GM23248 (cell line): ENCODE results near the gene EGF. TPM values are rescaled to one million over a fixed set of nuclear protein-coding genes. Genes with fewer than 3 reads are reported as not detected.

Experiments used
- DNase-seq: peaks from one replicate; pipeline ENCODE4 v3.0.0-alpha.2; 2015
- H2AFZ ChIP-seq: fragments of 200-600 bp; sonication (generic); 2 replicates; pipeline ENCODE4 v1.6.1; 2016; ENCODE audit warnings: antibody characterized with exemption
- H3F3A ChIP-seq: fragments of 200-600 bp; sonication (generic); 2 replicates; pipeline ENCODE4 v1.6.1; 2016; ENCODE audit warnings: mild to moderate bottlenecking, antibody characterized with exemption, mixed run types; ENCODE audit not compliant: insufficient read depth
- H3K27ac ChIP-seq: fragments of 200-600 bp; sonication (generic); 2 replicates; pipeline ENCODE4 v1.5.1; 2016; ENCODE audit warnings: mild to moderate bottlenecking
- H3K27me3 ChIP-seq: fragments of 200-600 bp; sonication (generic); replicated peaks from 2 replicates; pipeline ENCODE4 v1.6.1; 2016; ENCODE audit warnings: mild to moderate bottlenecking; ENCODE audit not compliant: insufficient read depth
- H3K36me3 ChIP-seq: fragments of 200-600 bp; sonication (generic); 2 replicates; pipeline ENCODE4 v1.6.1; 2016; ENCODE audit warnings: low read depth, mild to moderate bottlenecking
- H3K4me1 ChIP-seq: fragments of 200-600 bp; sonication (generic); 2 replicates; pipeline ENCODE4 v1.6.1; 2016; ENCODE audit warnings: mild to moderate bottlenecking; ENCODE audit not compliant: insufficient read depth
- H3K4me2 ChIP-seq: fragments of 200-600 bp; sonication (generic); one replicate; pipeline ENCODE4 v1.6.1; 2016; ENCODE audit warnings: mild to moderate bottlenecking; ENCODE audit not compliant: unreplicated experiment
- H3K4me3 ChIP-seq: fragments of 200-600 bp; sonication (generic); 2 replicates; pipeline ENCODE4 v1.5.1; 2016; ENCODE audit warnings: mild to moderate bottlenecking
- H3K79me2 ChIP-seq: fragments of 200-600 bp; sonication (generic); 2 replicates; pipeline ENCODE4 v1.6.1; 2016; ENCODE audit warnings: mild to moderate bottlenecking; ENCODE audit not compliant: insufficient read depth
- H3K9ac ChIP-seq: fragments of 200-600 bp; sonication (generic); 2 replicates; pipeline ENCODE4 v1.6.1; 2016; ENCODE audit warnings: mild to moderate bottlenecking
- H3K9me2 ChIP-seq: fragments of 200-600 bp; sonication (generic); 2 replicates; pipeline ENCODE4 v1.6.1; 2016; ENCODE audit warnings: mixed run types, mild to moderate bottlenecking, moderate library complexity; ENCODE audit not compliant: insufficient read depth
- H3K9me3 ChIP-seq: fragments of 200-600 bp; sonication (generic); one replicate; pipeline ENCODE4 v1.6.1; 2017; ENCODE audit warnings: low read depth
- H4K20me1 ChIP-seq: fragments of 200-600 bp; sonication (generic); 2 replicates; pipeline ENCODE4 v1.6.0; 2016; ENCODE audit not compliant: insufficient read depth
- EZH2 ChIP-seq: fragments of 200-600 bp; sonication (generic); IDR thresholded peaks from 2 replicates; pipeline ENCODE4 v1.6.1; 2018; ENCODE audit warnings: antibody characterized with exemption, mild to moderate bottlenecking; ENCODE audit not compliant: insufficient read depth, poor library complexity, severe bottlenecking
- EZH2phosphoT487 ChIP-seq: fragments of 200-600 bp; sonication (generic); IDR thresholded peaks from 2 replicates; pipeline ENCODE4 v1.6.1; 2018; ENCODE audit warnings: antibody characterized with exemption, moderate library complexity, mild to moderate bottlenecking, low read depth; ENCODE audit not compliant: insufficient read depth
- WGBS, 2 experiments: methylation state at CpG; one replicate each; pipeline ENCODE4 v1.1.6; 2015 to 2017; ENCODE audit warnings: low lambda C conversion rate in 2 of 2, low coverage in 1 of 2; ENCODE audit errors: missing lambda C conversion rate in 2 of 2; 5-methylcytosine and 5-hydroxymethylcytosine counted together
- in situ Hi-C: fragments of 300-500 bp; cut with MboI; formaldehyde crosslinking; loops from 2 replicates; pipeline ENCODE4 v1.15.0; 2020
- polyA plus RNA-seq: library from polyadenylated mRNA; unstranded; fragments of >200 nt; fragmentation: Nextera tagmentation; extraction: Ambion mirVana; gene quantifications from 2 replicates; pipeline ENCODE4 v1.2.1, GENCODE V29; 2016
- total RNA-seq: library from RNA; depleted of rRNA; stranded (reverse); fragments of >200 nt; shearing (Covaris generic); gene quantifications from 2 replicates; pipeline ENCODE4 v1.2.3, GENCODE V29; 2014

EGF gene
- total and polyA plus RNA-seq, 2 experiments from 2014 or later: 0.43 TPM; not detected in 1

DNA sequence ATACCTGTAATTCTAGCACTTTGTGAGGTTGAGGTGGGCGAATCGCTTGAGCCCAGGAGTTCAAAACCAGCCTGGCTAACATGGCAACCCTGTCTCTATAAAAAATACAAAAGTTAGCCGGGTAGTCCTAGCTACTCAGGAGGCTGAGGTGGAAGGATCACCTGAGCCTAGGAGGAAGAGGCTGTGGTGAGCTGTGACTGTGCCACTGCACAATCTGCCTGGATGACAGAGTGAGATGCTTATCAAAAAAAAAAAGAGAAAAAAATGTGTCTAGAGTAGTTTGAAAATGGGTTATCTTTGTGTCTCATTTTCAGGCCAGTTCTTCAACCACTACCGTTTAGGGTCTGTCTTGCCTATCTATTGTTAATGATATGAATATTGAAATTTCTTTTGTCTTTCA lies 98.1 kb downstream of the EGF start:
- Histone ChIP-seq H3F3A (no peaks in the 10 kb centered on the region), H3K9ac (no peak overlapping the region), H3K4me2 (no peak overlapping the region), H3K36me3 (no peaks in the 10 kb centered on the region), H2AFZ (no peak overlapping the region), H3K9me3 (no peaks in the 10 kb centered on the region), H3K79me2 (no peaks in the 10 kb centered on the region), H4K20me1 (no peaks in the 10 kb centered on the region), H3K4me3 (no peak overlapping the region), H3K4me1 (no peaks in the 10 kb centered on the region), H3K9me2 (no peaks in the 10 kb centered on the region), H3K27me3 (no peaks in the 10 kb centered on the region), H3K27ac (no peak overlapping the region)
- WGBS, 2 experiments: 89 to 94% methylated on average over 4 of the region's 4 CpGs
- no peak for DNase-seq
- TF ChIP-seq EZH2: no peak
- no peak for TF ChIP-seq EZH2phosphoT487
- in situ Hi-C loops: loop anchor here (25.0 kb wide), 3 partner anchors 302 to 1627 kb away; no protein-coding TSS in a partner anchor

DNA sequence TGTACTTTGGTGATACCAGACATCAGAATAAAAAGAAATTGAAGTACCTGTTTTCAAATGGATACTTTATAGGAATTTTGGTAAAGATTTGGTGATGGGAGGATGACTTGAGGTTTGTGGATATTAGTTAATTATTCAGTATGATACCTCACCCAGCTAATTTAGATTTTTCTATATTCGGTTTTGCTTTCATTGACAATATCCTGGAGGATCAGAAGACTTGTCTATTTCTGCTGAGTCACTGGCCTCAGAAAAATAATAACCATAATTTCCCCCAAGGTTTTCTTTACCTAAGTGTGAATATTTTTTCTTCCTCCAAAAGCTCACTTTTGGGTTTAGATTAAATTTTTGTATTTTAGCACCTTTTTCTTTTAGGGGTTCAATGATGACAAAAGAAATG lies 100.2 kb downstream of the EGF start:
- Histone ChIP-seq H3K36me3 (no peaks in the 10 kb centered on the region), H3K9me3 (no peaks in the 10 kb centered on the region), H3K27me3 (no peaks in the 10 kb centered on the region), H3K4me3 (no peak overlapping the region), H3K27ac (no peak overlapping the region), H4K20me1 (no peaks in the 10 kb centered on the region), H3K9me2 (no peaks in the 10 kb centered on the region), H3K4me1 (no peaks in the 10 kb centered on the region), H3F3A (no peaks in the 10 kb centered on the region), H3K9ac (no peak overlapping the region), H3K4me2 (no peak overlapping the region), H2AFZ (no peak overlapping the region), H3K79me2 (no peaks in the 10 kb centered on the region)
- WGBS, 2 experiments: 95% methylated on average over 1 of the region's 1 CpG
- in situ Hi-C loops: loop anchor here (25.0 kb wide), 3 partner anchors 299 to 1624 kb away; no protein-coding TSS in a partner anchor
- no peak for TF ChIP-seq EZH2
- no peak for TF ChIP-seq EZH2phosphoT487
- DNase-seq: no peak

DNA sequence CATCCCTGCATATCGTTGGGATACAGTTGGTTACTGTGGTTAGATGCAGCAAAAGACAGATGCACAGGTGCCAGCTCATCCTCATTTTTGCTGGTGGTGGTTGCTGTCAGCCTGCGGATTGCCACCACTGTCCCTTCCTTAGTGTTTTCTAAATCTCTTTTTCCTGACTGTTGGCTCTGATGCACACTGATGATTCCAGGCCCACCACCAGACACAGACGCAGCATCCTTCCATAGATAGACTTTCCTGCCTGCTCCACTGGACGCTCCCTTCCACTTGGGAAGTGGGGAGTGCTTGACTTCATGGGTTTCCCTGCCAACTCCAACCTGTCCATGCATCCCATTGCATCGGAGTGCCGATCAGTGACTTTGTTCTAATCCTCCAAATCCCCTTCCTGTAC lies 101.5 kb downstream of the EGF start:
- in situ Hi-C loops: loop anchor here (25.0 kb wide), 3 partner anchors 298 to 1623 kb away; no protein-coding TSS in a partner anchor
- WGBS, 2 experiments: 85 to 89% methylated on average over 6 of the region's 6 CpGs

GRCh38 chr4:110019153-110019552 lies 106.5 kb downstream of the EGF start:
- in situ Hi-C loops: loop anchor here (25.0 kb wide), 3 partner anchors 293 to 1618 kb away; no protein-coding TSS in a partner anchor
- H3K4me1 ChIP-seq: 0 out of 2 replicates have a peak, but pooled peaks cover 9% of the 10 kb centered on the region
- H3K27ac ChIP-seq: no peak overlapping the region
- H4K20me1 ChIP-seq: no peaks in the 10 kb centered on the region
- WGBS, 2 experiments: 79 to 88% methylated on average over 3 of the region's 3 CpGs
- no peaks in the 10 kb centered on the region for H3K79me2 ChIP-seq
- H3K9me3 ChIP-seq: no peaks in the 10 kb centered on the region
- no peak overlapping the region for H3K4me2 ChIP-seq
- DNase-seq: no peak
- no peaks in the 10 kb centered on the region for H3K36me3 ChIP-seq
- H3K4me3 ChIP-seq: no peak overlapping the region
- no peak overlapping the region for H2AFZ ChIP-seq
- no peaks in the 10 kb centered on the region for H3K27me3 ChIP-seq
- no peak for TF ChIP-seq EZH2
- TF ChIP-seq EZH2phosphoT487: no peak
- H3F3A ChIP-seq: no peaks in the 10 kb centered on the region
- no peak overlapping the region for H3K9ac ChIP-seq
- H3K9me2 ChIP-seq: no peaks in the 10 kb centered on the region

More for the DNA sequence above, 101.5 kb downstream of the EGF start:
- no peaks in the 10 kb centered on the region for H3K36me3 ChIP-seq
- no peak for TF ChIP-seq EZH2phosphoT487
- TF ChIP-seq EZH2: no peak
- no peak overlapping the region for H3K27ac ChIP-seq
- DNase-seq: no peak
- no peak overlapping the region for H3K9ac ChIP-seq
- no peak overlapping the region for H3K4me3 ChIP-seq
- H2AFZ ChIP-seq: no peak overlapping the region
- no peaks in the 10 kb centered on the region for H4K20me1 ChIP-seq
- no peak overlapping the region for H3K4me2 ChIP-seq
- no peaks in the 10 kb centered on the region for H3K27me3 ChIP-seq
- no peaks in the 10 kb centered on the region for H3K79me2 ChIP-seq
- H3K9me3 ChIP-seq: no peaks in the 10 kb centered on the region
- no peaks in the 10 kb centered on the region for H3F3A ChIP-seq
- no peaks in the 10 kb centered on the region for H3K9me2 ChIP-seq
- H3K4me1 ChIP-seq: no peaks in the 10 kb centered on the region
